Activated CD8-positive, alpha-beta T cell treated with anti-CD3 and anti-CD28 coated beads for 36 hours (primary cell): ENCODE results near the gene GRID1. TPM values are rescaled to one million over a fixed set of nuclear protein-coding genes. Genes with fewer than 3 reads are reported as not detected.
"Not testable (repeated sequence)": the region's sequence is repeated elsewhere in the genome, so short reads cannot be mapped to it uniquely, and the experiment has no call there.

ENCODE experiments used
- ATAC-seq: fragments of 200-7000 bp; cut with Tn5 transposase; one replicate; pipeline ENCODE4 v1.10.0; 2021; ENCODE audit warnings: mild to moderate bottlenecking, moderate library complexity
- CTCF ChIA-PET: fragments of 350-600 bp; sonication (Branson Sonifier 250); formaldehyde crosslinking; loops from one replicate; lab custom pipeline; 2021; ENCODE audit warnings: antibody characterized with exemption; lab: Charles Lee
- POLR2A ChIA-PET: fragments of 350-600 bp; sonication (Branson Sonifier 250); formaldehyde crosslinking; loops from one replicate; lab custom pipeline; 2021; ENCODE audit warnings: antibody characterized with exemption; lab: Charles Lee
- DNase-seq: peaks from one replicate; pipeline ENCODE4 v3.0.0-alpha.2; 2020
- H3K27ac Mint-ChIP-seq: one replicate; pipeline ENCODE4 v1.8.0; 2021; ENCODE audit warnings: mild to moderate bottlenecking, mixed read lengths
- H3K27me3 Mint-ChIP-seq: one replicate; pipeline ENCODE4 v1.8.0; 2021; ENCODE audit warnings: mixed read lengths
- H3K36me3 Mint-ChIP-seq: one replicate; pipeline ENCODE4 v1.8.0; 2021; ENCODE audit warnings: low read depth, mixed read lengths
- H3K4me1 Mint-ChIP-seq: one replicate; pipeline ENCODE4 v1.8.0; 2021; ENCODE audit warnings: low read depth, mixed read lengths
- H3K4me3 Mint-ChIP-seq: one replicate; pipeline ENCODE4 v1.8.0; 2021; ENCODE audit warnings: mild to moderate bottlenecking, moderate library complexity, mixed read lengths
- H3K9me3 Mint-ChIP-seq: one replicate; pipeline ENCODE4 v1.8.0; 2021; ENCODE audit warnings: mixed read lengths
- CTCF ChIP-seq: fragments of 200-600 bp; IDR thresholded peaks from one replicate; pipeline ENCODE4 v1.8.0; 2022; ENCODE audit warnings: antibody characterized with exemption, mild to moderate bottlenecking
- intact Hi-C: fragments of 100-400 bp; cut with micrococcal nuclease; formaldehyde crosslinking; loops from one replicate; pipeline ENCODE4 v1.10.0; 2022
- total RNA-seq, 2 experiments: library from RNA; stranded (reverse); gene quantifications; one replicate each; pipeline ENCODE4 v1.2.3, GENCODE V29; 2021

The GRID1 gene
- total RNA-seq, 2 experiments from 2014 or later = not detected

GRCh38 chr10:86390337-86391120, 23.9 kb upstream of the GRID1 start:
- H3K4me3 Mint-ChIP-seq = no peak overlapping the region
- no peak for ATAC-seq
- POLR2A ChIA-PET = interaction anchor here (1.7 kb wide), 1 partner anchor 10 kb away, joined by 12 read pairs; no protein-coding TSS in a partner anchor

GRCh38 chr10:86389441-86390193, 23.0 kb upstream of the GRID1 start:
- Mint-ChIP-seq H3K9me3 (no peaks in the 10 kb centered on the region), H3K4me3 (peak overlapping the region; percentile 71), H3K27me3 (peaks cover 19% of the 10 kb centered on the region), H3K36me3 (no peaks in the 10 kb centered on the region), H3K27ac (peak overlapping the region; percentile 50), H3K4me1 (peaks cover 2% of the 10 kb centered on the region)
- DNase-seq (peak; percentile 43), ATAC-seq (peak; percentile 84)
- ChIA-PET POLR2A (interaction anchor here (1.7 kb wide), 1 partner anchor 11 kb away, joined by 12 read pairs; no protein-coding TSS in a partner anchor), CTCF (interaction anchor here (1.0 to 2.8 kb wide), 4 partner anchors 11 to 196 kb away, joined by 4 to 11 read pairs (median 6); no protein-coding TSS in a partner anchor)
- TF ChIP-seq CTCF = no peak
- intact Hi-C loops = loop anchor here (10.0 kb wide), 1 partner anchor 55 kb away; no protein-coding TSS in a partner anchor

More at GRCh38 chr10:86390337-86391120, 23.9 kb upstream of the GRID1 start:
- Mint-ChIP-seq H3K27me3 (peaks cover 19% of the 10 kb centered on the region), H3K4me1 (peaks cover 2% of the 10 kb centered on the region), H3K36me3 (no peaks in the 10 kb centered on the region), H3K27ac (no peak overlapping the region), H3K9me3 (no peaks in the 10 kb centered on the region)
- CTCF ChIA-PET = interaction anchor here (1.0 to 2.8 kb wide), 5 partner anchors 10 to 195 kb away, joined by 4 to 11 read pairs (median 8); no protein-coding TSS in a partner anchor
- DNase-seq = no peak
- intact Hi-C loops = loop anchor here (10.0 kb wide), 1 partner anchor 54 kb away; no protein-coding TSS in a partner anchor
- no peak for TF ChIP-seq CTCF

- peak overlapping the region; percentile 71 for H3K4me3 Mint-ChIP-seq
- peaks cover 19% of the 10 kb centered on the region for H3K27me3 Mint-ChIP-seq
- H3K9me3 Mint-ChIP-seq, intact Hi-C loops, DNase-seq, H3K36me3 Mint-ChIP-seq, ATAC-seq, H3K4me1 Mint-ChIP-seq: not testable (repeated sequence)
- ChIA-PET POLR2A (interaction anchor here (1.7 kb wide), 1 partner anchor 11 kb away, joined by 12 read pairs; no protein-coding TSS in a partner anchor), CTCF (interaction anchor here (1.4 to 2.8 kb wide), 3 partner anchors 10 to 196 kb away, joined by 4 to 11 read pairs (median 9); no protein-coding TSS in a partner anchor)
- peak overlapping the region; percentile 50 for H3K27ac Mint-ChIP-seq
Measured at GRCh38 chr10:86389109-86389440, 22.5 kb upstream of the GRID1 start.

- ChIA-PET POLR2A (interaction anchor here (1.4 kb wide), 1 partner anchor 12 kb away, joined by 7 read pairs; no protein-coding TSS in a partner anchor), CTCF (interaction anchor here (1.0 to 2.8 kb wide), 4 partner anchors 10 to 197 kb away, joined by 3 to 11 read pairs (median 4); no protein-coding TSS in a partner anchor)
- Mint-ChIP-seq H3K27me3 (peaks cover 20% of the 10 kb centered on the region), H3K27ac (no peak overlapping the region), H3K4me3 (no peak overlapping the region), H3K36me3 (no peaks in the 10 kb centered on the region), H3K4me1 (peaks cover 2% of the 10 kb centered on the region), H3K9me3 (no peaks in the 10 kb centered on the region)
- no peak for ATAC-seq
- intact Hi-C loops = no loop called here
- DNase-seq = no peak
- TF ChIP-seq CTCF = no peak
Measured at GRCh38 chr10:86388119-86388704, 21.6 kb upstream of the GRID1 start.
